Muscle of arm (tissue), 12 donors: ENCODE results near the gene EDIL3. TPM values are rescaled to one million over a fixed set of nuclear protein-coding genes. Genes with fewer than 3 reads are reported as not detected.

Experiments
- DNase-seq: peaks from one replicate; pipeline ENCODE4 v3.0.0-alpha.2; 2013
- polyA plus RNA-seq, 12 donors: library from polyadenylated mRNA; unstranded; fragments of 120-200 nt; gene quantifications; one replicate each; pipeline ENCODE4 v1.2.1, GENCODE V29; 2013; ENCODE audit not compliant: insufficient read length in 12 of 12

Gene EDIL3
- polyA plus RNA-seq, 12 donors, result 8.9 to 22.2 (median 14.0) TPM; not detected in 1

DNA sequence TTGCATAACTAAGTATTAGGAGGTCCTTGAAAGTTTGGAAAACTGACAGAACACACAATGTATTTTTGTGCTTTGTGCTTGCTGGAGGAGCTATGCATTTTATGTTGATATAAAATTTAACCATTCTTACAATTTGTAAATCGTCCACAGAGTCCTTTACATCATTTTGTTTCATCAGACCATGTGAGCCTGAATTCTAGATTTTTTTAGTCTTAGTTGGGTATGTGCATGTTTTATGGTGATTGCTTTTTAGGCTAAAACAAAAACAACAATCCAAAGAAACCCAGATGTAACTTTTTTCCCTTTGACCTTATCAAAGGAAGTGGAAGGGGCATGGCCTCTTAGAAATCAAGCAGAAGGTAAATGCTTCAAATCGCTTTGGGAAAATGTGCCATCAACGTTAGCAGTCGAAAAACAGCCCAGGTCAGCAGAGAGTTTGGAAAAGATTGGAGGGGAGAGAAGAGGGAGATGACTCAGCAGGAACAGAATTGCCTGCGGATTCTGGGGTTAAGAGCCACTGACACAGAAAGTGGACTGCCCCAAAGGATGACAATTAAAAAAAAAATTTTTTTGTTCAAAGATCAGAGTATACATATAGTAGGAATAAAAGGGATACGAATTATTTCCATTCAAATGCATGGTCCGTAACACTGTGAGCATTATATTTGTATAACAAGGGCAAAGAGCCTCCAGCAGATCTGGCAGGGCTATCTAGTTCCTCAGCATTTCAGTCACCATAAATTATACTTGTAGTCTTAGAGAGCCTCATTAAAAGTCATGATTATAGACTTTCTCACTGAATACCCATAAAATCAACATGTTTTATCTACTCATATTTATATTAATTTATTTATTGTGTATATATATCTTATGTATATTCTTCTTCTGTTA, 410.5 kb downstream of the EDIL3 start:
- no peak for DNase-seq

DNA sequence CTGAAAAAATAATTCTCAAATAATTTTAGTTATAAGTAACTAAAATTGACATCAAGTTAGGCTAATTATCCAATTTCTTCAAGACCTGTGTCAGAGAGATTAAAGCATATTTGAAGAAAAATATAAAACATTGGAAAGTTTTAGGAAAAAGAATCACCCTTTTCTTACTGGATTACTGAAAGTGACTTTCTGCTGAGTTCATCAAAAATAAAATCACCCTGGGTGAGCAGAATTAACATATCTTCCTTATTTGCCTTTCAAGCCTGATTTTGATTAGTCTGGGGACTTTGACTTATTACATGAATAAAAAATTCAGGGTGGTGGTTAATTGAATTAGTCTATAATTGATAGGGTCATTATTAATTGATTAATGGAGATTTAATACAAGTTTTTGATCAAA, 411.8 kb downstream of the EDIL3 start:
- no peak for DNase-seq

- no peak for DNase-seq
These were observed 412.4 kb downstream of the EDIL3 start for GRCh38 chr5:83972236-83972635.

DNA sequence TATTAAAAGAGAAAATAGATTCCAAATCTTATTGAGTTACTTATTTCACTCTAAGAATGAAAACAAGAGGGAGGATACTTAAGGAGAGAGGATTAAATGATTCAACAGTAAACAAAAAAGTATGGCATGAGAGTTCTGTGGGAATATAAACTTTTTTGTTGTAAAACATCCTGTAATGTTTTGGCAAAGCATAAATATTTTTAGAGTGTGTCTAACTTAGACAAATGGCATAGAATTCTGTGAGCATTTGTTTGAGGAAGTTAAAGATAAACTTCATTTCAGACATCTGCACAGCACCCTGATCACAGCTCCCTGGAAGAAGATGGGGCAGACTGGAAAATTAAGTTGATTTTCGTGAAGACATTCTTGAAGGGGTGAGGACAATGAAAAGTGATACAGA, 417.3 kb downstream of the EDIL3 start:
- no peak for DNase-seq

DNA sequence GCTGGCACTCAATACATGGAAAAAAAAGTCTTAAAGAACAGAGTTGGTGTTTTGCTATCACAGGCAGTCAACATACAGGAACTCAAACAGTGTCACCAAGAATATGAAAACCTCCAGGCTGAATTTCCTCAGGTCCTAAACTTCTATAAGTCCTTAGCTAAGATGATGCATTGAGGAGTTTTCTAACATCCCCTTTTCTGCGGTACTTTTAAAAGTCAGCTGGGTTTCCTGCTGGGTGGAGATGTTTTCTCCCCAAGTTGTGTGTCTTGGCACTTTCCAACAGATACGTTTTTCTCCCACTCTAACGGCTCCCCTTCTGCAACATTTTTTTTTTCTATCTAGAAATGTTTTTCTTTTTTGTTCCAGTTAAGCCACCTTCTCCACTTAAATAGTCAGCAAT, 419.2 kb downstream of the EDIL3 start:
- no peak for DNase-seq

- no peak for DNase-seq
These were observed 420.4 kb downstream of the EDIL3 start for GRCh38 chr5:83964271-83964670.

- no peak for DNase-seq
These were observed 427.5 kb downstream of the EDIL3 start for GRCh38 chr5:83957188-83957587.

GRCh38 chr5:83956386-83956785, 428.3 kb downstream of the EDIL3 start:
- no peak for DNase-seq

- no peak for DNase-seq
These were observed 428.8 kb downstream of the EDIL3 start for GRCh38 chr5:83955916-83956315.

- DNase-seq, result no peak
These were observed 436.9 kb downstream of the EDIL3 start for GRCh38 chr5:83947763-83948162.

GRCh38 chr5:83946516-83946915, 438.2 kb downstream of the EDIL3 start:
- DNase-seq, result no peak

GRCh38 chr5:83942155-83942554, 442.5 kb downstream of the EDIL3 start:
- no peak for DNase-seq

DNA sequence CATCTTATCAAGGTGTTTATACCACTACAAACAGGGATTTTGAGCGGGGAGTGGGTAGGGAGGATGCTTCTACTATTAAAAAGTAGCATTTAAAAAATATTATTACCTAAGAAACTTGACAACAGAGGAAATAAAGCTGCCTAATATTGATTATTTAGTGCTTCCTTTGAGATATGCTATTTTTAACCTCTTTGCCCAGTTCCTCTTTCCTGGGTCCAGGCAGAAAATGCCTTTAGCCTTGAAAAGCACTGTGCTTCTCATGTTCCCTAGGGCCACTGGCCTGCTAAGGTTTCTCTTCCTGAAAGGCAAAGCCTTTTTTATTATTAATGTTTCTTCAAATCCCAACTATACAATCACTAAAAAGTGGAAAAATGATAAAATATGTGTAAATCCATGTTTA, 446.8 kb downstream of the EDIL3 start:
- DNase-seq, result no peak

GRCh38 chr5:83931969-83932368, 452.7 kb downstream of the EDIL3 start:
- DNase-seq, result no peak

GRCh38 chr5:83927140-83927733, 457.4 kb downstream of the EDIL3 start:
- DNase-seq, result peak; percentile 34

- DNase-seq, result no peak
These were observed 458.7 kb downstream of the EDIL3 start for GRCh38 chr5:83925955-83926337.

- DNase-seq, result no peak
These were observed 459.2 kb downstream of the EDIL3 start for GRCh38 chr5:83925321-83925954.

DNA sequence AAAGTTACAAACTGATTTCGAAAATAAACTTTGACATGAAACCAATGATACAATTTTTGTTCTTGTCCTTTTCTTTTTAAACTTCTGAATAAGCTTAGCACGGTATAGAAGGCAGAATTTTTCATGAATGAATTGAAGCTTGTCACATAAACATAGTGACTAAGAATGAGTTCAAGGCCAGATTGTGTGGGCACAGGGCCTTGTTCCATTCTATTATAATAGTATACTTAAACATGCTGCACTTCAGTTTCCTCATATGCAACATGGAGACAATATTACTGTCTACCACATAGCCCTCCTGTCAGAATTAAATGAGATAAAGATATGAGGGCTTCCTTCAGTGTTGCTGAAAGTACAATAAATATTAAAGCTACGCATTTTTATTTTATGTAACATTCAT, 459.8 kb downstream of the EDIL3 start:
- no peak for DNase-seq

GRCh38 chr5:83924171-83924570, 460.5 kb downstream of the EDIL3 start:
- DNase-seq, result no peak

GRCh38 chr5:83922699-83923098, 462.0 kb downstream of the EDIL3 start:
- DNase-seq, result no peak

- no peak for DNase-seq
These were observed 462.9 kb downstream of the EDIL3 start for GRCh38 chr5:83921666-83922193.
